Activated gamma-delta T cell (primary cell): ENCODE measurements around the gene TBRG4.

Experiments used
- DNase-seq: peaks from one replicate; lab custom pipeline; 2025; lab: John Stamatoyannopoulos, UW

The TBRG4 gene

GRCh38 chr7:45055016-45055415, 56.5 kb downstream of the TBRG4 start:
- no peak for DNase-seq

GRCh38 chr7:45054442-45054841, 57.1 kb downstream of the TBRG4 start:
- no peak for DNase-seq

GRCh38 chr7:45053941-45054340, 57.6 kb downstream of the TBRG4 start:
- DNase-seq, result no peak

- DNase-seq, result no peak
These were observed 58.1 kb downstream of the TBRG4 start for GRCh38 chr7:45053401-45053800.

GRCh38 chr7:45052011-45052410, 59.5 kb downstream of the TBRG4 start:
- DNase-seq, result no peak

- no peak for DNase-seq
These were observed 61.3 kb downstream of the TBRG4 start for GRCh38 chr7:45050198-45050597.
